H1 (cell line): ENCODE results near the gene CD34. TPM values are rescaled to one million over a fixed set of nuclear protein-coding genes. Genes with fewer than 3 reads are reported as not detected.

ENCODE experiments used
- ASH2L ChIP-seq: fragments of 200-600, 300-600 bp; sonication (generic); IDR thresholded peaks from one replicate; pipeline ENCODE4 v1.7.1; 2017; ENCODE audit warnings: low read length
- RNF2 ChIP-seq: fragments of 200-900, 300-1000 bp; sonication (generic); IDR thresholded peaks from 2 replicates; pipeline ENCODE4 v1.7.1; 2016; ENCODE audit warnings: borderline replicate concordance, low read depth, mild to moderate bottlenecking, antibody characterized with exemption, low read length; ENCODE audit not compliant: poor library complexity, severe bottlenecking; ENCODE audit errors: missing control alignments
- polyA plus RNA-seq, 7 experiments: library from polyadenylated mRNA; depleted of rRNA in 3 of 7; stranded (reverse) in 5 of 7; unstranded in 2 of 7; fragments of >200 nt in 5 of 7; fragments of 200-250 nt in 2 of 7; gene quantifications; 1 replicate in 5 of 7; 2 replicates in 1 of 7; 4 replicates in 1 of 7; pipeline versions ENCODE4 v1.2.1 to v1.2.3, GENCODE V29; 2011 to 2013; ENCODE audit warnings: missing spikeins in 2 of 7, mixed read lengths in 2 of 7
- total RNA-seq: library from RNA; stranded (reverse); fragmentation: NEBNext Ultra II Directional; extraction: Animal tissue kit (Norgen Biotek cat#: 25700); gene quantifications from 2 replicates; pipeline ENCODE4 v1.2.1, GENCODE V29; 2021
- TF ChIP-seq, protein P1 (sequence below): IDR thresholded peaks from 2 replicates; pipeline ENCODE4 v1.6.1; 2012; ENCODE audit warnings: inconsistent platforms

Gene CD34
- total and polyA plus RNA-seq, 2 of the 8 experiments (the other 6 are each of a cell fraction or from before 2014, with no cell fraction given), result 0.39 to 0.54 TPM

- TF ChIP-seq, protein P1, sequence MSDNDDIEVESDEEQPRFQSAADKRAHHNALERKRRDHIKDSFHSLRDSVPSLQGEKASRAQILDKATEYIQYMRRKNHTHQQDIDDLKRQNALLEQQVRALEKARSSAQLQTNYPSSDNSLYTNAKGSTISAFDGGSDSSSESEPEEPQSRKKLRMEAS, result no peak
- TF ChIP-seq RNF2 (no peak), ASH2L (no peak)
These were observed 22.3 kb downstream of the CD34 start (continued) for GRCh38 chr1:207888652-207889051.
